ENCODE measurements around the gene PRXL2B. TPM values are rescaled to one million over a fixed set of nuclear protein-coding genes. Genes with fewer than 3 reads are reported as not detected.

Gene PRXL2B
- total RNA-seq, 4 donors from 2014 or later: 33.7 to 101 (median 50.1) TPM

DNA sequence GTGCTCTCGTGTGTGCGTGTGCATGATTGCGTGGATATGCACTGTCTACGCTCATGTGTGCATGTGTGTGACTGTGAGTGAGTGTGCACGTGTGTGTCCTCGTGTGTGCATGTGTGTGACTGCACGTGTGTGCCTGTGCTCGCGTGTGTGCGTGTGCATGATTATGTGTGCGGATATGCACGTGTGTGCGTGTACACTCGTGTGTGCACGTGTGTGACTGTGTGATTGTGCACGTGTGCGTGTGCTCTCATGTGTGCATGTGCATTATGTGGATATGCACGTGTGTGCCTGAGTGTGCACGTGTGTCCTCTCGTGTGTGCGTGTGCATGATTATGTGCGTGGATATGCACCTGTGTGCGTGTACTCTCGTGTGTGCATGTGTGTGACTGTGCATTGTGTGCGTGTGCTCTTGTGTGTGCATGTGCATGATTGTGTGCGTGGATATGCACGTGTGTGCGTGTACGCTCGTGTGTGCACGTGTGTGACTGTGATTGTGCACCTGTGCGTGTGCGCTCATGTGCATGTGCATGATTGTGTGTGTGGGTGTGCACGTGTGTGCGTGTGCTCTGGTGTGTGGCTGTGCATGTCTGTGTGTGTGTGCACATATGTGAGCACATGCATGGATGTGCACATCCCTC lies 44.0 kb downstream of the PRXL2B start:
- in situ Hi-C loops (cut with MboI; ENCODE audit: low pct_ligation_motif_present in 1 of 4, low pct_unique_long_range_greater_than_20kb in 1 of 4, low sequenced_read_pairs in 3 of 4): loop anchor here in 1 of 4 donors (25.0 kb wide), 1 partner anchor 218 kb away; the partner anchor contains the start of gene PEX10
- H3K27ac ChIP-seq: no peak overlapping the region

DNA sequence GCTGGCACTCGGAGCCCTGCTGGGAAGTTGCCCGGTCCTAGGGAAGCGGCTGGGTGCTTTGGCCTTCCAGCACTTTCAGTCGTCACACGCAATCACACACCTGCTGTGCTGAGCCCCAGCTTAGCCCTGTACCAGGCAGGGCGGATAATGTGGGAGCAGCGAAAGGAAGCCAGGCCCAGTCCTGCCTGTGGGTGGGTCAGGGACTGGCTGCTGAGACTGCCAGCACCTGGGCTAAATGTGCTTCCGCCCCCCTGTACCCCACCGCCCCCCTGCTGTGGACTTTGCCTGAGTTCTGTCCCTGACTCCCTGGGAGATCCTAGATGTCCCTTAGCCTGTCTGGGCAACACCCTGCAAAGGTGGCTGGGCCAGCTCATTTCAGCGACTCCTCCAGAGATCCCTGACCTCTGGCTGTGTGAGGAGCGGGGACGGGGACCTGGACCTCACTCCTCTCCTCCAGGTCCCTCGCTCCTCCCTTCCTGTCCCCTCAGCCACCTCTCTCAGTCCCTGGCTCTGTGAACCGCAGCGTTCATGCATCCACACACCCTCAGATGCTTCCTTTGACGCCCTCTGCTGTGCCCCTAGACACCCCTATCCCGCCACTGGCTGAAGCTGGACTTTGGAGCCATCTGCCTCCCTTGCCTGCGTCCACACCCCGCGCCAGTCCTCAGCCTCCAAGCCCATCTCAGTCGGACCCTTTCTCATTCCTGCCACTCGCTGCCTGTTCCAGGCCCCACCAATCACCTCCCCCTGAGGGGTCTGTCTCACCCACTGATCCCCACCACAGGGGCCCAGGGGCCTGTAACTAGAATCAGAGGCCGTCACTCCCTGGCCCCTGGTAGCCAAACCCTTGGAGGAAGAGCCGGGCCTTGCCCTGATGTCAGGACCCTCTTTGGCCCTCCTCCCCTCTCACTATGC lies 44.8 kb downstream of the PRXL2B start:
- TF ChIP-seq, protein P1, sequence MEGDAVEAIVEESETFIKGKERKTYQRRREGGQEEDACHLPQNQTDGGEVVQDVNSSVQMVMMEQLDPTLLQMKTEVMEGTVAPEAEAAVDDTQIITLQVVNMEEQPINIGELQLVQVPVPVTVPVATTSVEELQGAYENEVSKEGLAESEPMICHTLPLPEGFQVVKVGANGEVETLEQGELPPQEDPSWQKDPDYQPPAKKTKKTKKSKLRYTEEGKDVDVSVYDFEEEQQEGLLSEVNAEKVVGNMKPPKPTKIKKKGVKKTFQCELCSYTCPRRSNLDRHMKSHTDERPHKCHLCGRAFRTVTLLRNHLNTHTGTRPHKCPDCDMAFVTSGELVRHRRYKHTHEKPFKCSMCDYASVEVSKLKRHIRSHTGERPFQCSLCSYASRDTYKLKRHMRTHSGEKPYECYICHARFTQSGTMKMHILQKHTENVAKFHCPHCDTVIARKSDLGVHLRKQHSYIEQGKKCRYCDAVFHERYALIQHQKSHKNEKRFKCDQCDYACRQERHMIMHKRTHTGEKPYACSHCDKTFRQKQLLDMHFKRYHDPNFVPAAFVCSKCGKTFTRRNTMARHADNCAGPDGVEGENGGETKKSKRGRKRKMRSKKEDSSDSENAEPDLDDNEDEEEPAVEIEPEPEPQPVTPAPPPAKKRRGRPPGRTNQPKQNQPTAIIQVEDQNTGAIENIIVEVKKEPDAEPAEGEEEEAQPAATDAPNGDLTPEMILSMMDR (IDR thresholded peaks at IDR 0.05): no peak
- no peak for TF ChIP-seq POLR2AphosphoS5 (IDR thresholded peaks at IDR 0.05)
- TF ChIP-seq EP300 (IDR thresholded peaks at IDR 0.05; ENCODE audit: low read depth): no peak
- no peak for TF ChIP-seq POLR2A (IDR thresholded peaks at IDR 0.05)
- Histone ChIP-seq H3K4me3 (no peak overlapping the region), H3K27me3 (peaks cover 79% of the 10 kb centered on the region), H3K36me3 (no peaks in the 10 kb centered on the region), H3K4me1 (peaks cover 3 to 24% (median 18%) of the 10 kb centered on the region in 4 donors), H3K27ac (no peak overlapping the region), H3K9me3 (no peaks in the 10 kb centered on the region)
- intact Hi-C loops (cut with DNase I; ENCODE audit: low total_unique reads) (no loop called here), in situ Hi-C loops (cut with MboI; ENCODE audit: low pct_ligation_motif_present in 1 of 4, low pct_unique_long_range_greater_than_20kb in 1 of 4, low sequenced_read_pairs in 3 of 4) (loop anchor here in 1 of 4 donors (25.0 kb wide), 1 partner anchor 219 kb away; the partner anchor contains the start of gene PEX10)
- peak; percentile 78 for DNase-seq
- WGBS, 2 donors (ENCODE audit: low coverage in 1 of 2): 40 to 46% methylated on average over 2 to 24 of the region's 24 CpGs

More for the DNA sequence above, 44.0 kb downstream of the PRXL2B start:
- 89 to 100% methylated on average over 6 to 35 of the region's 35 CpGs for WGBS, 2 donors (ENCODE audit: low coverage in 1 of 2)
- H3K9me3 ChIP-seq: no peaks in the 10 kb centered on the region
- H3K27me3 ChIP-seq: peaks cover 81% of the 10 kb centered on the region
- peaks cover 3 to 24% (median 18%) of the 10 kb centered on the region in 4 donors for H3K4me1 ChIP-seq
- TF ChIP-seq POLR2A (IDR thresholded peaks at IDR 0.05): no peak
- no peak for TF ChIP-seq EP300 (IDR thresholded peaks at IDR 0.05; ENCODE audit: low read depth)
- TF ChIP-seq POLR2AphosphoS5 (IDR thresholded peaks at IDR 0.05): no peak
- TF ChIP-seq, protein P1 (IDR thresholded peaks at IDR 0.05): no peak
- H3K36me3 ChIP-seq: no peaks in the 10 kb centered on the region
- DNase-seq: no peak
- intact Hi-C loops (cut with DNase I; ENCODE audit: low total_unique reads): no loop called here
- H3K4me3 ChIP-seq: no peak overlapping the region

DNA sequence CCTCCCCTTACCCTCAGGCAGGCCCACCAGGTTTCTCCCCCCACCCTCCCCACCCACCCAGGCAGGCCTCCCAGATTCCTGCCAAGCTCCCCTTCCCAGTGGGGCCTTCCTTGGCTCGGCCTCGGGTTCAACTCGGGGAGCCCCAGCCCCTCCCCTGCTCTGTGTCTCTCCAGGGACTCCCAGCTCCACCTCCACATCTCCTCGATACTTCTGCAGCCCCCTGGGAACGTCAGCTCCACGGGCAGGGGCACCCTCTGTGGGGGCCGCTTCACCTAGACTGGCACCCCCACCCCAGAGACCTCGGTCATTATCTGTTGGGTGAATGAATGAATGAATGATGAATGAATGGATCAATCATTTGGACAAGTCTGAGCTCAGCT lies 45.5 kb downstream of the PRXL2B start:
- H3K9me3 ChIP-seq: peaks cover 0 to 5% of the 10 kb centered on the region in 2 donors
- TF ChIP-seq, protein P1 (IDR thresholded peaks at IDR 0.05): no peak
- TF ChIP-seq EP300 (IDR thresholded peaks at IDR 0.05; ENCODE audit: low read depth) (no peak), POLR2A (IDR thresholded peaks at IDR 0.05) (no peak), POLR2AphosphoS5 (IDR thresholded peaks at IDR 0.05) (no peak)
- no peak for DNase-seq
- 63% methylated on average over 8 of the region's 8 CpGs; no CpG with 5 or more reads in 1 of the 2 donors for WGBS, 2 donors (ENCODE audit: low coverage in 1 of 2)
- H3K36me3 ChIP-seq: no peaks in the 10 kb centered on the region
- H3K4me3 ChIP-seq: no peak overlapping the region
- intact Hi-C loops (cut with DNase I; ENCODE audit: low total_unique reads): no loop called here
- in situ Hi-C loops (cut with MboI; ENCODE audit: low pct_ligation_motif_present in 1 of 4, low pct_unique_long_range_greater_than_20kb in 1 of 4, low sequenced_read_pairs in 3 of 4): loop anchor here in 1 of 4 donors (25.0 kb wide), 1 partner anchor 220 kb away; the partner anchor contains the start of gene PEX10
- H3K27me3 ChIP-seq: peaks cover 79% of the 10 kb centered on the region
- H3K4me1 ChIP-seq: peaks cover 3 to 24% (median 18%) of the 10 kb centered on the region in 4 donors
- H3K27ac ChIP-seq: no peak overlapping the region

All from transverse colon (tissue), 4 donors.